ENCODE results near the gene CD47.

CD47 gene

GRCh38 chr3:108060331-108060730 lies 30.5 kb downstream of the CD47 start:
- H3K27me3 ChIP-seq (ENCODE audit: control insufficient read depth, insufficient read depth, low read length), result no peaks in the 10 kb centered on the region
- H3K36me3 ChIP-seq (ENCODE audit: control insufficient read depth, low read depth, low read length), result no peaks in the 10 kb centered on the region
- no peaks in the 10 kb centered on the region for H3K4me1 ChIP-seq (ENCODE audit: control insufficient read depth, low read depth, low read length)
- H3K9ac ChIP-seq (ENCODE audit: low read length), result no peak overlapping the region
- no peak overlapping the region for H3K27ac ChIP-seq (ENCODE audit: low read length)
- no peak overlapping the region for H3K4me3 ChIP-seq (ENCODE audit: low read length)
- H3K9me3 ChIP-seq (ENCODE audit: control insufficient read depth, low read depth, low read length), result no peaks in the 10 kb centered on the region

GRCh38 chr3:108055931-108056330 lies 34.9 kb downstream of the CD47 start:
- H3K27ac ChIP-seq (ENCODE audit: low read length), result no peak overlapping the region
- H3K36me3 ChIP-seq (ENCODE audit: control insufficient read depth, low read depth, low read length), result no peaks in the 10 kb centered on the region
- H3K27me3 ChIP-seq (ENCODE audit: control insufficient read depth, insufficient read depth, low read length), result no peaks in the 10 kb centered on the region
- H3K9ac ChIP-seq (ENCODE audit: low read length), result no peak overlapping the region
- H3K4me1 ChIP-seq (ENCODE audit: control insufficient read depth, low read depth, low read length), result no peaks in the 10 kb centered on the region
- H3K9me3 ChIP-seq (ENCODE audit: control insufficient read depth, low read depth, low read length), result no peaks in the 10 kb centered on the region
- H3K4me3 ChIP-seq (ENCODE audit: low read length), result no peak overlapping the region

- no peaks in the 10 kb centered on the region for H3K36me3 ChIP-seq (ENCODE audit: control insufficient read depth, low read depth, low read length)
- H3K9ac ChIP-seq (ENCODE audit: low read length), result no peak overlapping the region
- H3K27ac ChIP-seq (ENCODE audit: low read length), result no peak overlapping the region
These were observed 35.9 kb downstream of the CD47 start for GRCh38 chr3:108054935-108055334.

GRCh38 chr3:108053483-108053882 lies 37.3 kb downstream of the CD47 start:
- no peak overlapping the region for H3K4me3 ChIP-seq (ENCODE audit: low read length)
- no peaks in the 10 kb centered on the region for H3K9me3 ChIP-seq (ENCODE audit: control insufficient read depth, low read depth, low read length)
- H3K9ac ChIP-seq (ENCODE audit: low read length), result no peak overlapping the region
- H3K36me3 ChIP-seq (ENCODE audit: control insufficient read depth, low read depth, low read length), result no peaks in the 10 kb centered on the region
- H3K27me3 ChIP-seq (ENCODE audit: control insufficient read depth, insufficient read depth, low read length), result no peaks in the 10 kb centered on the region
- no peak overlapping the region for H3K27ac ChIP-seq (ENCODE audit: low read length)
- H3K4me1 ChIP-seq (ENCODE audit: control insufficient read depth, low read depth, low read length), result no peaks in the 10 kb centered on the region

More at GRCh38 chr3:108054935-108055334, 35.9 kb downstream of the CD47 start:
- Histone ChIP-seq H3K4me3 (ENCODE audit: low read length) (no peak overlapping the region), H3K27me3 (ENCODE audit: control insufficient read depth, insufficient read depth, low read length) (no peaks in the 10 kb centered on the region), H3K4me1 (ENCODE audit: control insufficient read depth, low read depth, low read length) (no peaks in the 10 kb centered on the region), H3K9me3 (ENCODE audit: control insufficient read depth, low read depth, low read length) (no peaks in the 10 kb centered on the region)

GRCh38 chr3:108053067-108053466 lies 37.8 kb downstream of the CD47 start:
- no peaks in the 10 kb centered on the region for H3K27me3 ChIP-seq (ENCODE audit: control insufficient read depth, insufficient read depth, low read length)
- H3K4me3 ChIP-seq (ENCODE audit: low read length), result no peak overlapping the region
- no peaks in the 10 kb centered on the region for H3K36me3 ChIP-seq (ENCODE audit: control insufficient read depth, low read depth, low read length)
- H3K9ac ChIP-seq (ENCODE audit: low read length), result no peak overlapping the region
- H3K27ac ChIP-seq (ENCODE audit: low read length), result no peak overlapping the region
- no peaks in the 10 kb centered on the region for H3K9me3 ChIP-seq (ENCODE audit: control insufficient read depth, low read depth, low read length)
- no peaks in the 10 kb centered on the region for H3K4me1 ChIP-seq (ENCODE audit: control insufficient read depth, low read depth, low read length)

- no peaks in the 10 kb centered on the region for H3K27me3 ChIP-seq (ENCODE audit: control insufficient read depth, insufficient read depth, low read length)
- H3K36me3 ChIP-seq (ENCODE audit: control insufficient read depth, low read depth, low read length), result no peaks in the 10 kb centered on the region
- H3K9me3 ChIP-seq (ENCODE audit: control insufficient read depth, low read depth, low read length), result no peaks in the 10 kb centered on the region
- H3K4me1 ChIP-seq (ENCODE audit: control insufficient read depth, low read depth, low read length), result no peaks in the 10 kb centered on the region
- no peak overlapping the region for H3K4me3 ChIP-seq (ENCODE audit: low read length)
- no peak overlapping the region for H3K27ac ChIP-seq (ENCODE audit: low read length)
- no peak overlapping the region for H3K9ac ChIP-seq (ENCODE audit: low read length)
These were observed 39.8 kb downstream of the CD47 start for GRCh38 chr3:108051005-108051404.

- Histone ChIP-seq H3K9ac (ENCODE audit: low read length) (no peak overlapping the region), H3K4me3 (ENCODE audit: low read length) (no peak overlapping the region), H3K27ac (ENCODE audit: low read length) (no peak overlapping the region), H3K36me3 (ENCODE audit: control insufficient read depth, low read depth, low read length) (no peaks in the 10 kb centered on the region), H3K9me3 (ENCODE audit: control insufficient read depth, low read depth, low read length) (no peaks in the 10 kb centered on the region), H3K27me3 (ENCODE audit: control insufficient read depth, insufficient read depth, low read length) (no peaks in the 10 kb centered on the region), H3K4me1 (ENCODE audit: control insufficient read depth, low read depth, low read length) (peaks cover 10% of the 10 kb centered on the region)
These were observed 42.8 kb downstream of the CD47 start for GRCh38 chr3:108047987-108048386.

GRCh38 chr3:108046247-108046646 lies 44.6 kb downstream of the CD47 start:
- no peaks in the 10 kb centered on the region for H3K36me3 ChIP-seq (ENCODE audit: control insufficient read depth, low read depth, low read length)

GRCh38 chr3:108044699-108045098 lies 46.1 kb downstream of the CD47 start:
- H3K27me3 ChIP-seq (ENCODE audit: control insufficient read depth, insufficient read depth, low read length), result no peaks in the 10 kb centered on the region
- no peak overlapping the region for H3K4me3 ChIP-seq (ENCODE audit: low read length)
- no peak overlapping the region for H3K27ac ChIP-seq (ENCODE audit: low read length)
- H3K9me3 ChIP-seq (ENCODE audit: control insufficient read depth, low read depth, low read length), result no peaks in the 10 kb centered on the region
- H3K36me3 ChIP-seq (ENCODE audit: control insufficient read depth, low read depth, low read length), result no peaks in the 10 kb centered on the region
- no peak overlapping the region for H3K9ac ChIP-seq (ENCODE audit: low read length)
- H3K4me1 ChIP-seq (ENCODE audit: control insufficient read depth, low read depth, low read length), result peaks cover 10% of the 10 kb centered on the region

More at GRCh38 chr3:108046247-108046646, 44.6 kb downstream of the CD47 start:
- Histone ChIP-seq H3K27me3 (ENCODE audit: control insufficient read depth, insufficient read depth, low read length) (no peaks in the 10 kb centered on the region), H3K9ac (ENCODE audit: low read length) (no peak overlapping the region), H3K9me3 (ENCODE audit: control insufficient read depth, low read depth, low read length) (no peaks in the 10 kb centered on the region), H3K4me1 (ENCODE audit: control insufficient read depth, low read depth, low read length) (peaks cover 10% of the 10 kb centered on the region), H3K4me3 (ENCODE audit: low read length) (no peak overlapping the region), H3K27ac (ENCODE audit: low read length) (no peak overlapping the region)

GRCh38 chr3:108042300-108042699 lies 48.5 kb downstream of the CD47 start:
- no peak overlapping the region for H3K4me3 ChIP-seq (ENCODE audit: low read length)
- H3K36me3 ChIP-seq (ENCODE audit: control insufficient read depth, low read depth, low read length), result no peaks in the 10 kb centered on the region
- no peak overlapping the region for H3K27ac ChIP-seq (ENCODE audit: low read length)
- no peaks in the 10 kb centered on the region for H3K27me3 ChIP-seq (ENCODE audit: control insufficient read depth, insufficient read depth, low read length)
- peaks cover 10% of the 10 kb centered on the region for H3K4me1 ChIP-seq (ENCODE audit: control insufficient read depth, low read depth, low read length)
- H3K9me3 ChIP-seq (ENCODE audit: control insufficient read depth, low read depth, low read length), result no peaks in the 10 kb centered on the region
- H3K9ac ChIP-seq (ENCODE audit: low read length), result no peak overlapping the region

GRCh38 chr3:108041253-108041652 lies 49.6 kb downstream of the CD47 start:
- peaks cover 10% of the 10 kb centered on the region for H3K4me1 ChIP-seq (ENCODE audit: control insufficient read depth, low read depth, low read length)
- H3K27ac ChIP-seq (ENCODE audit: low read length), result no peak overlapping the region
- H3K27me3 ChIP-seq (ENCODE audit: control insufficient read depth, insufficient read depth, low read length), result no peaks in the 10 kb centered on the region
- no peak overlapping the region for H3K9ac ChIP-seq (ENCODE audit: low read length)
- H3K4me3 ChIP-seq (ENCODE audit: low read length), result no peak overlapping the region
- no peaks in the 10 kb centered on the region for H3K9me3 ChIP-seq (ENCODE audit: control insufficient read depth, low read depth, low read length)
- no peaks in the 10 kb centered on the region for H3K36me3 ChIP-seq (ENCODE audit: control insufficient read depth, low read depth, low read length)

- H3K4me3 ChIP-seq (ENCODE audit: low read length), result no peak overlapping the region
- H3K9me3 ChIP-seq (ENCODE audit: control insufficient read depth, low read depth, low read length), result no peaks in the 10 kb centered on the region
- H3K27ac ChIP-seq (ENCODE audit: low read length), result no peak overlapping the region
- no peaks in the 10 kb centered on the region for H3K27me3 ChIP-seq (ENCODE audit: control insufficient read depth, insufficient read depth, low read length)
- H3K9ac ChIP-seq (ENCODE audit: low read length), result no peak overlapping the region
- H3K36me3 ChIP-seq (ENCODE audit: control insufficient read depth, low read depth, low read length), result no peaks in the 10 kb centered on the region
- H3K4me1 ChIP-seq (ENCODE audit: control insufficient read depth, low read depth, low read length), result no peaks in the 10 kb centered on the region
These were observed 53.1 kb downstream of the CD47 start for GRCh38 chr3:108037770-108038169.
